Epithelial cell of esophagus (primary cell): Measurements from ENCODE around the gene DENND6B.

Experiments
- DNase-seq: peaks from one replicate; pipeline ENCODE4 v3.0.0; 2010; ENCODE audit warnings: low read depth
- H3K4me3 ChIP-seq: 2 replicates; pipeline ENCODE4 v1.5.1; 2011; ENCODE audit warnings: mild to moderate bottlenecking, low read length, control low read depth
- TF ChIP-seq, protein P1 (sequence below): IDR thresholded peaks from 2 replicates; pipeline ENCODE4 v1.5.1; 2011; ENCODE audit warnings: low read depth, mild to moderate bottlenecking, low read length, control low read depth, inconsistent platforms; ENCODE audit not compliant: insufficient read depth; ENCODE audit errors: missing control alignments

Gene DENND6B

DNA sequence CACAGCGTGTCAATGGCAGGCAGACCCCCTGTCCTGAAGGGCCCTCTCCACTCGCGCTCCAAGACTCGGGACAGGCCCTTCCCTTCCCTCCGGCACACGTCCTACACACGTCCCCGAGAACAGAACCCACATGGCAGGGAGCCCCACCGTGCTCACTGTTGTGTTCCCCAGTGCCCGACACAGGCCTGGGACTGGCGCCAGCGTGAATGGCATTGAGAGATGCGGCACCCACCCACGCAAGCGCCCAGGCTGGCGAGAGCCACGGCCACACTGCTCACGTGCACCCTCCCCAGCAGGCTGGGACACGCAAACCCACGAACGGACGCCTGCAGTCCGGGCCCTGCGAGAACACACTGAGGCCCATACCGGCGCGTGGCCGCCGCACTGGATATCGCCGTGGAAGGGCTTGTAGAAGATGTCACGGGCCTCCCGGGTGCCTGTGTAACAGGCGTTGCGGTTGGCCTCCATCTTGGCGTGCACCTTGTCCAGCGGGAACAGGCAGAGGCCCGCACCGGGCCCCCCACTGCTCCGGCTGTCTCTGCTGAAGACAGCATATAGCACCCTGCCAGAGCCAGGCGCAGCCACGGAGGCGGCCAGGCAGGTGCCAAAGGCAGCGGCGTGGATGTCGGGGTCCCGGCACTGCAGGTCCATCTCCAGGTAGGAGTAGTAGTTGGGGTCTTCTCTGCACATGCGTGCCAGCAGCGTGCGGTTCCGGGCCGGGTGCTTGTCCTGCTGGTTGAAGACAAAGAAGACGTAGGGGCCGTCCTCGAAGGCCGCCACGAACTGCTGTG lies 37.5 kb downstream of the DENND6B start:
- no peak overlapping the region for H3K4me3 ChIP-seq
- no peak for DNase-seq
- TF ChIP-seq, protein P1, sequence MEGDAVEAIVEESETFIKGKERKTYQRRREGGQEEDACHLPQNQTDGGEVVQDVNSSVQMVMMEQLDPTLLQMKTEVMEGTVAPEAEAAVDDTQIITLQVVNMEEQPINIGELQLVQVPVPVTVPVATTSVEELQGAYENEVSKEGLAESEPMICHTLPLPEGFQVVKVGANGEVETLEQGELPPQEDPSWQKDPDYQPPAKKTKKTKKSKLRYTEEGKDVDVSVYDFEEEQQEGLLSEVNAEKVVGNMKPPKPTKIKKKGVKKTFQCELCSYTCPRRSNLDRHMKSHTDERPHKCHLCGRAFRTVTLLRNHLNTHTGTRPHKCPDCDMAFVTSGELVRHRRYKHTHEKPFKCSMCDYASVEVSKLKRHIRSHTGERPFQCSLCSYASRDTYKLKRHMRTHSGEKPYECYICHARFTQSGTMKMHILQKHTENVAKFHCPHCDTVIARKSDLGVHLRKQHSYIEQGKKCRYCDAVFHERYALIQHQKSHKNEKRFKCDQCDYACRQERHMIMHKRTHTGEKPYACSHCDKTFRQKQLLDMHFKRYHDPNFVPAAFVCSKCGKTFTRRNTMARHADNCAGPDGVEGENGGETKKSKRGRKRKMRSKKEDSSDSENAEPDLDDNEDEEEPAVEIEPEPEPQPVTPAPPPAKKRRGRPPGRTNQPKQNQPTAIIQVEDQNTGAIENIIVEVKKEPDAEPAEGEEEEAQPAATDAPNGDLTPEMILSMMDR: no peak

DNA sequence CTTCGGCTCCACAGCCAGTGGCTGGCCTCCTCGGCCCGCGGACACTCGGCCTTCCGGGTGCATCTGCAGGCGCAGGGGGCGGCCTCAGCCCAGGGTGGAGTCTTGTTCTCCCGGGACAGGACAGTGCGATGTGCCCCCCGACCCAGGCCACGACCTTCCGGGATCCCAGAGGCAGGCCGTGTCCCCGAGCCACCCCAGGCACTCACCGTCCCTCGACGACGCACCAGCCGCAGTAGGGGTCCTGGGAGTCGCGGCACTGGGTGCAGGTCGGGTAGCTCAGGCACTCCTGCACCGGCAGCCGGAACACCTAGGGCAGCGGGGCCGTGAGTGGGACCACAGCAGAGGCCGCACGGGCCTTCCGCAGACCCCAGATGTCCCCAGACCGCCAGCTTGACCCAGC lies 39.1 kb downstream of the DENND6B start:
- DNase-seq: no peak
- TF ChIP-seq, protein P1: no peak
- no peak overlapping the region for H3K4me3 ChIP-seq

DNA sequence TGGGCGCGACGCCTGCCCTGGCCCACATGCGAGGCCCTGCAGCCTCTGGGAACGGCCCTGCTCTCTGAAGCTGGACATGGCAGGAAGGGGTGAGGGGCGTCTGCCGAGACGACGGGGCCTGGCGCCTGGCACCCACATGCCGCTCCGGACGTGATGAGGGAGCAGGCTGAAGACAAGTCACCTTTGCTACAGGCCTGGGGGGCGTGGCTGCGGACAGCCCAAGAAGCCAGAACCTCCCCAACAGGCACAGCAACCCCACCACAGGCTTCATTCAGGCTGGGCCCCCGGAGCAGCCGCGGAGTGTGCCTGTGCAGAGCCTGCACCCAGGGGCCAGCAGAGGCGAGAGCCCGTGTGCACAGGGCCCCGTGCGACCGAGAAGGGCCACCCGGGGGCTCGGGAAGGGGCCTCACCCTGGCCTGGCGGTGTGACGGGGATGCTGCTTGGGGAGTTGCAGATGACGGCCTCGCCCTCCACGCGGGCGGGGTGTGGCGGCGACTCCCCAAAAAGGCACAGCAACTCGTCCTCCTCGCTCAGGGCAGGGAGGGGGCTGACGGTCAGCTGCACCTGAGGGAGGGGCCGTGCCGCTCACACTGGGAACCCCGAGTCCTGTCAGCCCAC lies 40.0 kb downstream of the DENND6B start:
- H3K4me3 ChIP-seq: no peak overlapping the region
- no peak for DNase-seq
- TF ChIP-seq, protein P1: no peak

- no peak for DNase-seq
- TF ChIP-seq, protein P1: no peak
Observed at GRCh38 chr22:50286275-50286674, 40.5 kb downstream of the DENND6B start.

DNA sequence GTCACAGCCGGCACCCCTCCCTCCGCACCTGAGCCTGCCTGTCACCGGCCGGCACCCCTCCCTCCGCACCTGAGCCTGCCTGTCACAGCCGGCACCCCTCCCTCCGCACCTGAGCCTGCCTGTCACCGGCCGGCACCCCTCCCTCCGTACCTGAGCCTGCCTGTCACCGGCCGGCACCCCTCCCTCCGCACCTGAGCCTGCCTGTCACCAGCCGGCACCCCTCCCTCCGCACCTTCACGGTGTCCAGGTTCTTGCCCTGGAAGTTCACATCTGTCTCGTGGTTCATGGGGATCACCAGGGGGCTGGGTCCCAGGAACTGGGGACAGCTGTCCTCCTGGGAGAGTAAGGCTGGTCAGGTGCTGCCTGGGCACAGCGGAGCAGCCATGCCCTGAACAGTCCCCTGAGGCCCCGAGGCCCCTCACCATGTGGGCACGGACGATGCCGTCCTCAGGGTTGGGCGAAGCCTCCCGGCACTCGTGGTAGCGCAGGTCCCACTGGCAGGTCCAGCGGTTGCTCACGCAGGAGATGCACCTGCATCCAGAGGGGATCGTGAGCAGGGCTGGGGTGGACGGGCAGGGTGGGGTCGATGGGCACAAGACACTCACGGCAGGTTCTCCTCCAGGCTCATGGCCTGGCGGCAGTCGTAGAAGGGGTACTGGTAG lies 41.1 kb downstream of the DENND6B start:
- TF ChIP-seq, protein P1: no peak
- no peak for DNase-seq
- no peak overlapping the region for H3K4me3 ChIP-seq

More at GRCh38 chr22:50286275-50286674, 40.5 kb downstream of the DENND6B start:
- no peak overlapping the region for H3K4me3 ChIP-seq

DNA sequence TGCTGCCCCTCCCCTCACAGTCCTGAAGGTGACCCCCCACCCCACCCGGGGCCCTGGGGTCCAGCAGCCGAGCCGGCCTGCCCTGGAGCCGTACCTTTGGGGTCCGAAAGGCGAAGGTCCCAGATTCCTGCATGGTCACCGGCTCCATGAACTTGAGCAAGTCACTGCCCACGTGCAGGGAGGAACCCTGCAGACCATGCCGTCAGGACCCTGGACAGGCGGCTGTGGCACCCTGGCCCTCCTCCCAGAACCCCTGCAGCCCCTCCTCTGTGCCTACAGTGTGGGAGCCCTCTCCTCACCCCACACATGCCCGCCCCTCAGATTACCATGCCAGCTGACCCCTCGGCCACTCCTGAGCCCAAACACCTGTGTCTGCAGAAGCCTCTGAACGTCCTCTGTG lies 42.3 kb downstream of the DENND6B start:
- TF ChIP-seq, protein P1: no peak

More for the DNA sequence above, 42.3 kb downstream of the DENND6B start:
- H3K4me3 ChIP-seq: no peak overlapping the region
- no peak for DNase-seq
